Mesendoderm (in vitro differentiated cells): ENCODE results near the gene STEAP1B.

Experiments
- DNase-seq: peaks from one replicate; pipeline ENCODE4 v3.0.0; 2013
- H2AK5ac ChIP-seq: 2 replicates; pipeline ENCODE4 v1.6.1; 2013; ENCODE audit warnings: low read length, inconsistent platforms
- H2BK120ac ChIP-seq: 2 replicates; pipeline ENCODE4 v1.6.1; 2013; ENCODE audit warnings: low read depth, mild to moderate bottlenecking, low read length, moderate library complexity, mixed read lengths
- H2BK15ac ChIP-seq: replicated peaks from 2 replicates; pipeline ENCODE4 v1.6.1; 2013; ENCODE audit warnings: low read depth, mild to moderate bottlenecking, moderate library complexity
- H2BK5ac ChIP-seq: 2 replicates; pipeline ENCODE4 v1.6.1; 2013; ENCODE audit warnings: low read length, inconsistent platforms
- H3K18ac ChIP-seq: 2 replicates; pipeline ENCODE4 v1.6.1; 2013; ENCODE audit warnings: mild to moderate bottlenecking, low read length, mixed read lengths
- H3K23ac ChIP-seq: one replicate; pipeline ENCODE4 v1.6.1; 2013; ENCODE audit warnings: low read length
- H3K27ac ChIP-seq: 2 replicates; pipeline ENCODE4 v1.5.1; 2013; ENCODE audit warnings: low read depth, mild to moderate bottlenecking, inconsistent platforms, low read length, moderate library complexity
- H3K27me3 ChIP-seq: 2 replicates; pipeline ENCODE4 v1.6.1; 2013; ENCODE audit warnings: low read length, control low read depth, mild to moderate bottlenecking, inconsistent platforms; ENCODE audit not compliant: insufficient read depth, poor library complexity
- H3K36me3 ChIP-seq: 2 replicates; pipeline ENCODE4 v1.6.1; 2013; ENCODE audit warnings: low read length, inconsistent platforms; ENCODE audit not compliant: control insufficient read depth, insufficient read depth
- H3K4ac ChIP-seq: one replicate; pipeline ENCODE4 v1.6.1; 2013; ENCODE audit warnings: low read depth, mild to moderate bottlenecking, low read length, moderate library complexity
- H3K4me1 ChIP-seq: 2 replicates; pipeline ENCODE4 v1.6.1; 2013; ENCODE audit warnings: low read depth, low read length, inconsistent platforms; ENCODE audit not compliant: control insufficient read depth
- H3K4me2 ChIP-seq: 2 replicates; pipeline ENCODE4 v1.6.1; 2013; ENCODE audit warnings: low read length
- H3K4me3 ChIP-seq: 2 replicates; pipeline ENCODE4 v1.5.1; 2013; ENCODE audit warnings: mild to moderate bottlenecking, low read length
- H3K56ac ChIP-seq: one replicate; pipeline ENCODE4 v1.6.1; 2013; ENCODE audit warnings: low read length
- H3K79me1 ChIP-seq: 2 replicates; pipeline ENCODE4 v1.6.1; 2013; ENCODE audit warnings: low read length, inconsistent platforms
- H3K79me2 ChIP-seq: 2 replicates; pipeline ENCODE4 v1.6.1; 2013; ENCODE audit warnings: mild to moderate bottlenecking, low read length; ENCODE audit not compliant: control insufficient read depth, insufficient read depth
- H3K9ac ChIP-seq: 2 replicates; pipeline ENCODE4 v1.6.1; 2013; ENCODE audit warnings: low read length, inconsistent platforms
- H4K5ac ChIP-seq: one replicate; pipeline ENCODE4 v1.6.1; 2013; ENCODE audit warnings: low read length
- H4K8ac ChIP-seq: one replicate; pipeline ENCODE4 v1.6.1; 2013; ENCODE audit warnings: low read depth, mild to moderate bottlenecking, control low read depth, low read length, moderate library complexity
- WGBS: extraction: QIAGEN DNeasy Blood & Tissue Kit; methylation state at CpG from one replicate; pipeline ENCODE4 v1.1.7; 2013; ENCODE audit warnings: low lambda C conversion rate, missing lambda C conversion rate; ENCODE audit not compliant: insufficient coverage; ENCODE audit errors: extremely low coverage; 5-methylcytosine and 5-hydroxymethylcytosine counted together

The STEAP1B gene

DNA sequence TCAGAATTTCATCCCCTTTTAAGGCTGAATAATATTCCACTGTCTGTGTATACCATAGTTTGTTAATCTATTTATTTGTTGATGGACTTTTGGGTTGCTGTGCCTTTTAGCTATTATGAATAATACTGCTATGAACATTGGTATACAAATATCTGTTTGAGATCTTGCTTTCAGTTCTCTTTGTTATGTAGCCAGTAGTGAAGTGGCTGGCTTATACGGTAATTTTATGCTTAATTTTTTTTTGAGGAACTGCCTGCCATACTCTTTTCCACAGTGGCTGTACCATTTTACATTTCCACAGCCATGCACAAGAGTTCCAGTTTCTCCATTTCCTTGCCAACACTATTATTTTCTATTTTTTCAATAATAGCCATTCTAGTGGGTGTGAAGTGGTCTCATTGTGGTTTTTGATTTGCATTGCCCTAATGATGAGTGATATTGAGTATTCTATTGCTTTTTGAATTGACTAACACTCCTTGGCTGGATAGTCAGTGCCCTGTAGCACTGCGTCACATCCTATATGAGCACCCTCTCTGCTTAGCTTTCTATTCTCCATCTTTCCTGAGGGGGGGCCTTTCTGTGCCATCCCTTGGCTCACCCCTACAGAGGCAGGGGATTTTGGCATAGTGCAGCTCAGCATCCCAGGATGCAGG lies 113.7 kb downstream of the STEAP1B start:
- H4K8ac ChIP-seq = no peak overlapping the region
- no peak overlapping the region for H3K56ac ChIP-seq
- H3K4ac ChIP-seq = no peak overlapping the region
- no peak overlapping the region for H2BK15ac ChIP-seq
- no peak for DNase-seq
- no peak overlapping the region for H2BK5ac ChIP-seq
- no peak overlapping the region for H3K4me3 ChIP-seq
- no CpG with 5 or more reads among the region's 2 CpGs for WGBS
- H3K27ac ChIP-seq = no peak overlapping the region
- H4K5ac ChIP-seq = no peak overlapping the region
- H2BK120ac ChIP-seq = no peak overlapping the region
- H2AK5ac ChIP-seq = no peak overlapping the region
- no peaks in the 10 kb centered on the region for H3K4me1 ChIP-seq
- H3K18ac ChIP-seq = no peak overlapping the region
- no peaks in the 10 kb centered on the region for H3K36me3 ChIP-seq
- H3K79me2 ChIP-seq = no peaks in the 10 kb centered on the region
- H3K9ac ChIP-seq = no peak overlapping the region
- no peaks in the 10 kb centered on the region for H3K79me1 ChIP-seq
- H3K27me3 ChIP-seq = no peaks in the 10 kb centered on the region
- H3K4me2 ChIP-seq = no peak overlapping the region
- H3K23ac ChIP-seq = no peak overlapping the region

DNA sequence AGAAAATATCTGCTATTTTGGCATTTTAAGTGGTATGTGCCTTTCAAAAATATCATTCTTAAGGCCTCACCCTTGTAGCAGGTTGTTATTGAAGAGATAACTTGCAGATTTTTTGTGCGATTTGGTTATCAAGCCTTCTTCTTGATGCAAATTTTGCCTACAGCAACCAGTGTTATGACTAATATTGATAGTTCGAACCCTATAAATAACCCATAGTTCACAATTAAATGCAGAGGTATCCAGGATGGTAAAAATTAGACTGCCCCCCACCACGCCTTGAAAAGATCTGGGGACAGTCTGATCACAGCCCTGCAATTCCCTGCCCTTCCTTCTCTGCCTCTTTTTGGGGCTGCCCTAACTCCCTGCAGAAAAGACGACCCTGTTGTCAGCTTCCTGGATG lies 114.7 kb downstream of the STEAP1B start:
- Histone ChIP-seq H4K8ac (no peak overlapping the region), H3K4me3 (no peak overlapping the region), H4K5ac (no peak overlapping the region), H3K18ac (no peak overlapping the region), H3K27me3 (no peaks in the 10 kb centered on the region), H2BK15ac (no peak overlapping the region), H3K4me1 (no peaks in the 10 kb centered on the region), H2BK5ac (no peak overlapping the region), H2BK120ac (no peak overlapping the region), H3K56ac (no peak overlapping the region), H3K23ac (no peak overlapping the region), H3K79me2 (no peaks in the 10 kb centered on the region), H3K27ac (no peak overlapping the region), H3K36me3 (no peaks in the 10 kb centered on the region), H2AK5ac (no peak overlapping the region), H3K4ac (no peak overlapping the region), H3K4me2 (no peak overlapping the region), H3K9ac (no peak overlapping the region), H3K79me1 (no peaks in the 10 kb centered on the region)
- no peak for DNase-seq
- no CpG with 5 or more reads among the region's 4 CpGs for WGBS

DNA sequence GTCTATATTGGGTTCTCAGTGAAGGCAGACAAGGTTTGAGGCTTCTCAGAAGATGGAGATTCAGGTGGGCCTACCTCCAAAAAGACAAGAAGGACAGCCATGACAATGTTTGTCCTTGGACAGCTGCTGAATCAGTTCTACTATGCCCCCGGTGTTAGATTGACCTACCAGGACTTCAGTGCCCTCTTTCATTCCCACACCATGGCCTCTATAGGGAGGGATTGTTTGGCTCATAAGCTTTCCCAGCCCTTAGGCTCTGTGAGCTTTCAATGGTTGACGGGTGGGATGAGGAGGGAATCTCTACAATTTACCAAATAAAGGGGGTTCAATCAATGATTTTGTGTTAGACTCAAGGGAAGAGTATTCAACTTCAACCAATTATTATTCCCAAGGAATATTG lies 119.7 kb downstream of the STEAP1B start:
- Histone ChIP-seq H2BK15ac (no peak overlapping the region), H3K79me1 (no peaks in the 10 kb centered on the region), H4K8ac (no peak overlapping the region), H3K4me2 (no peak overlapping the region), H4K5ac (no peak overlapping the region), H3K4me3 (no peak overlapping the region), H3K9ac (no peak overlapping the region), H2AK5ac (no peak overlapping the region), H3K4ac (no peak overlapping the region), H3K56ac (no peak overlapping the region), H3K18ac (no peak overlapping the region), H3K79me2 (no peaks in the 10 kb centered on the region), H3K4me1 (no peaks in the 10 kb centered on the region), H3K27me3 (no peaks in the 10 kb centered on the region), H3K36me3 (no peaks in the 10 kb centered on the region), H3K23ac (no peak overlapping the region), H2BK120ac (no peak overlapping the region), H2BK5ac (no peak overlapping the region), H3K27ac (no peak overlapping the region)
- no peak for DNase-seq
- no CpG with 5 or more reads among the region's 2 CpGs for WGBS

GRCh38 chr7:22378199-22378980 lies 121.6 kb downstream of the STEAP1B start:
- no peak overlapping the region for H4K5ac ChIP-seq
- peak overlapping the region; percentile 18 for H3K18ac ChIP-seq
- no peak overlapping the region for H3K4me3 ChIP-seq
- DNase-seq = no peak
- no peak overlapping the region for H2BK15ac ChIP-seq
- no peak overlapping the region for H3K27ac ChIP-seq
- H2BK5ac ChIP-seq = no peak overlapping the region
- no peaks in the 10 kb centered on the region for H3K27me3 ChIP-seq
- H3K4me2 ChIP-seq = no peak overlapping the region
- H2BK120ac ChIP-seq = no peak overlapping the region
- no peak overlapping the region for H3K4ac ChIP-seq
- WGBS = no CpG with 5 or more reads among the region's 7 CpGs
- H3K79me1 ChIP-seq = no peaks in the 10 kb centered on the region
- no peak overlapping the region for H2AK5ac ChIP-seq
- no peak overlapping the region for H3K56ac ChIP-seq
- no peak overlapping the region for H3K9ac ChIP-seq
- H3K4me1 ChIP-seq = no peaks in the 10 kb centered on the region
- no peak overlapping the region for H4K8ac ChIP-seq
- no peaks in the 10 kb centered on the region for H3K36me3 ChIP-seq
- no peaks in the 10 kb centered on the region for H3K79me2 ChIP-seq
- H3K23ac ChIP-seq = no peak overlapping the region

DNA sequence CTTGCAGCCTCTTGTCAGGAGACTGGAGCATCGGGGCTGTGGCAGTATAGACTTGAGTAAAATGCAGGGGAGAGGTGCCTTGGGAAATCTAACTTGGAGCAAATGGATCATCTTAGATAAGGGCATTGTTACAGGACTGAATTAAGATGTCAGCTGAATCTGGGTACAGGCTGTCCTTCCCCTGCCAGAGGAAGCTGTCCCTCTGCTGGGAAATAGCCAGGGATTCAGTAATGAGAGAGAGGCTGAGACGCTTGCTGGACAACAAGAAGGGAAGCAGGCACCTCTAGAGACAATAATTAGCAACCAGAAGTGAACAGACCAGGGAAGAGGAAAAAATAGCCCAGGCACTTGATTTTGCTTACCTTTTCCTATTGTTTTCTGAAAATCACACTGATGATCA lies 122.3 kb downstream of the STEAP1B start:
- Histone ChIP-seq H3K9ac (no peak overlapping the region), H3K27ac (no peak overlapping the region), H2BK5ac (no peak overlapping the region), H2BK15ac (no peak overlapping the region), H3K4ac (no peak overlapping the region), H4K5ac (no peak overlapping the region), H3K79me1 (no peaks in the 10 kb centered on the region), H3K23ac (no peak overlapping the region), H3K79me2 (no peaks in the 10 kb centered on the region), H3K27me3 (no peaks in the 10 kb centered on the region), H3K36me3 (no peaks in the 10 kb centered on the region), H3K56ac (no peak overlapping the region), H3K18ac (no peak overlapping the region), H2BK120ac (no peak overlapping the region), H2AK5ac (no peak overlapping the region), H3K4me1 (no peaks in the 10 kb centered on the region), H4K8ac (no peak overlapping the region), H3K4me3 (no peak overlapping the region), H3K4me2 (no peak overlapping the region)
- no CpG with 5 or more reads among the region's 2 CpGs for WGBS
- no peak for DNase-seq
